D341Med (cell line): ENCODE data around the gene SLC6A2.
A peak's percentile ranks its signal among the peaks of the same experiment; 100 is the strongest.
"Not testable (repeated sequence)": the region's sequence is repeated elsewhere in the genome, so short reads cannot be mapped to it uniquely, and the experiment has no call there.

ENCODE experiments used
- DNase-seq: peaks from one replicate; pipeline ENCODE4 v3.0.0; 2012; ENCODE audit warnings: low spot score

Gene SLC6A2

DNA sequence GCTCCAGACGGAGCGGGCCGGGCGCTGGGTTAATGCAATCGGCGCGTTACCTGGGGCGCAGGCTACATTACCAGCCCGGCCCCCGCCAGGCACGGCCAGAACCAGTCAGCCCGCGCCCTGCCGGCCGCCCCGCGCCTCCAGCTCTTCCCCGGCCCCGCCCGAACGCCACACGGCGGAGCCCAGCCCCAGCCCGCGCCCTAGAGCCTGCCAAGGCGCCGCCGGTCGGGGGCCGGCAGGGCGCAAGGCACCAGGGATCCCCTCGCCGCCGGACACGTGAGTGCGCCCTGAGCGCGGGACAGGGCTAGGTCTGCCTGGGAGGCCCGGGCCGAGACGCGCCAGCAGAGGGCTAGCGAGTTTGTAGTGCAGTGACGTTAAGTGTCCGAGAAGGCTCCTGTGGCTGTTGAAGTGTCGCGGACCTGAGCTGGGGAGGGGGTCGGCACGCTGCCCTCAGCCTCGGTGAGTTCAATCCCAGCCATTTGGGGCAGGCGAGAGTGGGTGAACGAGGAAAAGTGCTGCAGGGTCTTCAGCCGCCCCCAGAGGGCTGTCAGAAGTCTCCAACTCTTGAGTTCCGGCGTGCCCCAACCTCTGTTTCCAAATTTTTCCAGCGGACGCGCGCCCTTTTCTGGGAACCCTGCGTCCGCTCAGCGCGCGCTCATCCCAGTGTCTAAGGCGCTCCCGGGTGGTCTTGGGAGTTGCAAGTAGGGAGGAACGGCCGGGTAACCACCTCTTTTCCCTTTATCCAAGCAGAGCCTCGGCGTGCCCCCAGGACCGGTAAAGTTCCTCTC is at the start of gene SLC6A2:
SLC6A2 (plus strand) TSS at position 92 of the 785 bp plus-strand sequence. CDS start 707 bp downstream, outside the sequence.
- peak; percentile 34 for DNase-seq

- no peak for DNase-seq
Measured at GRCh38 chr16:55613613-55614335, 42.0 kb upstream of the SLC6A2 start.

DNA sequence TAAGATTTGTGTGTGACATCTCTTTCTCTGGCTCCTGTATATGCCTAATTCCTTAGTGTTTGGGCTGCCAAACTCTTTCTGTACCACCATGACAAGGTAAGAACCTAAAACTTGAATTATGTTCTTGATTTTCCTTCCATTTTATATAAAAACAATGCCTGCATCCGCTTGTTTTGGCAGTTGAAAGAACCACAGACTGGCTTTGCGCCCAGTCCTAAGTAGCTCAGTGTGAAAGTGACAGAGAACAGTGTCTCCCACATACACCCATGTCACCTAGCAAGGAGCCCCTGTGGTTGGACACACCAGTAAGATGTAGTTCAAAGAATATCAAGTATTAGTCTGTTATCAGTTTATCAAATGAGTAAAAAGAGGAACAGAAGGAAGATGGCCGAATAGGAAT is 40.7 kb upstream of the SLC6A2 start:
- DNase-seq: no peak

DNA sequence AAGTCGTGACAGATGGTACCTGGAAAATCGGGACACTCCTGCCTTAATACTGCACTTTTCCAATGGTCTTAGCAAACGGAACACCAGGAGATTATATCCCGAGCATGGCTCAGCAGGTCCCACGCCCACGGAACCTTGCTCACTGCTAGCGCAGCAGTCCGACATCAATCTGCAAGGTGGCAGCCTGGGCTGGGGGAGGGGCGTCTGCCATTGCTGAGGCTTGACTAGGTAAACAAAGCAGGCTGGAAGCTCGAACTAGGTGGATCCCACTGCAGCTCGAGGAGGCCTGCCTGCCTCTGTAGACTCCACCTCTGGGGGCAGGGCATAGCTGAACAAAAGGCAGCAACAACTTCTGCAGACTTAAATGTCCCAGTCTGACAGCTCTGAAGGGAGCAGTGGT is 40.1 kb upstream of the SLC6A2 start:
- not testable (repeated sequence) for DNase-seq

- DNase-seq: no peak
Measured at GRCh38 chr16:55621771-55622170, 34.0 kb upstream of the SLC6A2 start.

- no peak for DNase-seq
Measured at GRCh38 chr16:55622272-55622671, 33.5 kb upstream of the SLC6A2 start.

- DNase-seq: no peak
Measured at GRCh38 chr16:55622930-55623561, 32.7 kb upstream of the SLC6A2 start.

- DNase-seq: no peak
Measured at GRCh38 chr16:55623640-55624039, 32.1 kb upstream of the SLC6A2 start.

DNA sequence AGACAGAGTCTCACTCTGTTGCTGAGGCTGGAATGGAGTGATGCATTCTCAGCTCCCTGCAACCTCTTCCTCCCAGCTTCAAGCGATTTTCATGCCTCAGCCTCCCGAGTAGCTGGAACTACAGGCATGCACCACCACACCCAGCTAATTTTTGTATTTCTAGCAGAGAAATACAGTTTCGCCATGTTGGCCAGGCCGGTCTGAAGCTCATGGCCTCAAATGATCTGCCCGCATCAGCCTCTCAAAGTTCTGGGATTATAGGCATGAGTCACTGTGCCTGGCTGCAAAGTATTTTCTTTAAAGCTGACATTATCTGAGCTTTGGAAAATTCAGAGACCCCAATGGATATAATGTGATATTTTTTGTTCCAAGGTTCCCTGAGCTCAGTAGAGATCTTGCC is 31.1 kb upstream of the SLC6A2 start:
- DNase-seq: no peak

DNA sequence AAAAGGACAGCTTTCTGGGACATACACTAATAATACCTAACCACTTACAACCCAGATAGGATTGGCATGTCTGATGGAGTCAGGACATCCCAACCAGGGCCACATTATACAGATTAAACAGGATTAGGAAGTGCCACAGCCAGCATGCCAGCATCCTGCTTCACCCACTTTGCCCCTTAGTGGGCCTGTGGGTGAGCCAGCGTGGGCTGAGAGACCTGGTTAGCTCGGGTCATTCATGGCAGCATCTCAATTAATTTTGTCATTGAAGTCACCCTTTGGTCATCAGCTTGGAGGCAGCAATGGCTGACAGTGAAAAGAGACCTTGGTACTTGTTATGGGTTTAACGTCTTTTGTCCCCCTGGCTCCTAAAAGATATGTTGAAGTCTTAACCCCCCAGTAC is 29.9 kb upstream of the SLC6A2 start:
- no peak for DNase-seq

DNA sequence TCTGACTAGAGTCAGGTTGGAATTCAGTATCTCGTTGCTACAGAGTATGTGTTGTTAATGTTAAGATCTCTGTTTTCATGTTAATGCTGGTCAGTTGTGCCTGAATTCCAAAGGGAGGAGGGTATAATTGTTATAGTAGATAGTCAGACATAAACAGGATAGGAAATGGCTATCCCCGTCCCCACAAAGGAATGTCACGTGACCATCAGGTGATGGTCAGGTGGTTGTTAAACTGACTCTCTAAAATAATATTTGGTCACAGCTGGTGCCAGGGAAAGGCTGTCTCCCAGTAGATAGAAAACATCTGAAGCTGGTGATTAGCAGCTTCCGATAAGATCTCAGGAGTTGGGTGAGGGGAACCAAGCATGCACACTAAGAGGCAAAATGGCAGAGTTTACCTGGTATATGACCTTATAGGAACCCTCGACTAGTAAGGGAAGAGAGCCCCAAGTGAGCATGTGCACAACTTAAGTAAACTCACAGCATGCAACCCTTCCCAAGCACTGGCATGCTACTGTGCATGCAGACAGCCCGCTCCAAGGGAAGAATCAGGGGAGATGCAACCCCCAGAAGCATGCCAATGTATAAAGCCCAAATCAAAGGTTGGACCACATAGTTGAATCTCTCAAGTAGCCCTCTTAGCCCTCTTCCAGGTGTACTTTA is 27.4 kb upstream of the SLC6A2 start:
- no peak for DNase-seq

GRCh38 chr16:55630774-55631173 is 25.0 kb upstream of the SLC6A2 start:
- DNase-seq: no peak

DNA sequence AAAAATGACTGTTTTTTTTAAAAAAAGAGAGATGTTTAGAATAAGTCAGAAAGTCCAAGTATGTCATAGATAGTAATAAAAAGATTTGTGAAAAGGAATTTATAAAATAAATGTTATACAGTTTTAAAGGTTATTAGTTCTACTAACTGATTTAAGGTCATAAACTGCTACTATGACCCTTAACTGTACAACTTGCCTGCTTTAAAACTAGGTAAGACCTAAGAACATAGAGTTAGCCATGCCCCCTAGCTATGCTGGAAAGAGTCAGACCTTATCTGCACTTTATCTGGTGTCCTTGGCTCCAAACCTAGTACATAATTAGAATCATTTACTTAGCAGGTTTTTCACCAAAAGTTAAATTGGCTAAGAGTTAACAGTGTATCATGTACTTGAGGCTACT is 23.5 kb upstream of the SLC6A2 start:
- no peak for DNase-seq

GRCh38 chr16:55634193-55634592 is 21.6 kb upstream of the SLC6A2 start:
- DNase-seq: no peak

DNA sequence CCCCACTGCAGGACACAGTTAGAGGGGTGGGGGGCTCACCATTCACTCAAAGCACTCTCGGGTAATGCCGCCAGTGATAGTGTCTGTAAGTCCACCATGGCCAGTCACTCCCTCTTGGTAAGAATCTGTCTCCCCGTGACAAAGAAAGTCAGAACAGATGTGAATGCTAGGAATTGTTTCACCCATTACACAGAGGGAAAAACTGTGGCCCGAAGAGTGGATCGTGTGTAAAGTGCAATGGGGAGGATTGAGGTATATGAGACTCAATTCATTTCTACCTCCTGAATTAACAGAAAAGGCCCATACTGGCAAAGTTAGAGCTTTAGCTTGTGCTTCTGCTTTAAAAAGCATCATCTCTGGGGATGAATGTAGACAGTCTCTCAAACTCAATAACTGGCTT is 17.5 kb upstream of the SLC6A2 start:
- no peak for DNase-seq

DNA sequence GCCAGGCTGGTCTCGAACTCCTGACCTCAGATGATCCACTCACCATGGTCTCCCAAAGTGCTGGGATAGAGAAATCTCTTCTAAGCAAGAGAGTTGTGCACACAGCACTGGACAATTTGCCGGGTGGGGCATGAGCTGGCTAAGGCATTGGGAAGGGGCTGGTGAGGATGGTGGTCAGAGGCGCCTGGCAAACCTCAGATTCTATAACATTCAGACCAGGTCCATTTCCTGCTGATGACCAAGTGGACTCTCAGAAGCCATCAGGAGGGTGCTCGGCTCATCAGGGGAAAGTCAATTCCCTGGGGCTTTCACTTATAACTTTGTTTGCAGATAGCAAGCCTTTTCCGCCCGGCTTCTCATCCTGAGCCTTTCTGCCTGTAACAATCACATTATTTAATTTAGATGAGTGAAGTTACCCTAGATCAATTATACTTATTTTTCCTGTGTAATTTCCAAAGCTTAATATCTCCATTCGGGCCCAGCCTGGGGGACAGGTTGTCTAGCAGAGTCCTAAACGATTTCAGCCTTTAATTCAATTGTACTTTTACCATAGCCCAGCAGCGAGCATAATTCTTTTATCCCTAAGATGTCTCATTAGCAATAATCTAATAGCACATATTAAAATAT is 15.0 kb upstream of the SLC6A2 start:
- DNase-seq: no peak

GRCh38 chr16:55641430-55642056 is 14.2 kb upstream of the SLC6A2 start:
- no peak for DNase-seq

DNA sequence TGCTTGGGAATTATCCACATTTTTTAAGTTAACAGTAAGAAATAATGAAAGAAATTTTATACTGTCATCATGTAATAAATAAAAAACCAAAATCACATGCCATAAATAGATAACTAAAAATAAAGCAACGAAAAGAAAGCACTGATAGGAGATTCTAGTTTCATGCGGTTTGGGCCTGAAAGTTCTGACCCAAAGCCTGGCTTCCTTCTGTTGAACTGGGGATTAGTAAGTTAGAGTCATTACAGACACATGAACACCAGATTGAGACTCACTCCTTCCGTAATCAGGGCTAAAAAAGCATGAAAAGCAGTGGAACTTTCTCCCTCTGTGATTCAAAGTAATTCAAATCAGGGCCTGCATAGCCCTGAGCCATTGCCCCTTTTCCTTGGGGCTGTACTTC is 13.2 kb upstream of the SLC6A2 start:
- DNase-seq: no peak

DNA sequence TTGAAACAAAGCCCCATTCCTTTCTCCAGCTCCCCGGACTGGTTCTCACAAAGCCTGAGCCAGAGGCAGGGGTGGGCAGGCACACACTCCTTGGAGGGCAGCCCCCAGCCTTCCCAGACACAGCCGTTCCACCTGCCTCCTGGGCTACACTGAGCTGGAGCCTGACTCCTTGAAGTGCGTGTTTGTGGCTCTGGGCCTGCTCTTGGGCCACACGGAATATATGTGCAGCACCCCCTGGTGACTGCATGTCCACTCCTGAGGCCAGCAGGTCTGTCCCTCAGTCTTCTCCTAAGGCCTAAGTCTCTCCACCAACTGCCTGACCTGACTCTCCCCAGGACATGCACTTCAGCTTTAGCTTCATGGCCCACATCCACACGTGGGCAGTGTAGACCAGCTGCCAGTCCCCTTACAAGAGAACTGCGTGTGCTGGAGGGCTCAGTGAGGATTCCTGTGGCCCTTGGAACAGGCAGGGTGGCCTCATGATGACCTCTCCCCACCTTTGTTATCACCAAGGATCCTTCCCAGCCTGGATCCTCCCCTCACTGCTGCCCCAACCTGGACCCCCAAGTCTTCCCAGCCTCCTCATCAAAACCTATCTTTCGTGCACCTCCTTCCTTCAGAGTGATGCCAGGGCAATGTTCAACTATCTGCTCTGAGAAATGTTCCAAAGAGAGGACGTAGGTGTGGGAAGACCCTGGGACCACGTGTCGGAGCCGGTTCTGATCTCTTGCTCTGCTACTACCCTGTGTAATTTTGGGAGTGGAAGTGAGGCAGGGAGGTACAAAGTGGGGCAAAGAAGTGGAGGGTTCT is 12.4 kb upstream of the SLC6A2 start:
- no peak for DNase-seq

GRCh38 chr16:55645986-55646385 is 9.8 kb upstream of the SLC6A2 start:
- DNase-seq: no peak

- DNase-seq: no peak
Measured at GRCh38 chr16:55647343-55647742, 8.4 kb upstream of the SLC6A2 start.
